ENCODE results near the gene CDC20. TPM values are rescaled to one million over a fixed set of nuclear protein-coding genes. Genes with fewer than 3 reads are reported as not detected.
A peak's percentile ranks its signal among the peaks of the same experiment; 100 is the strongest.

The CDC20 gene
- total and polyA plus RNA-seq, 8 donors = 1.8 to 31.4 (median 11.0) TPM

- no peak for DNase-seq
- H3K27me3 ChIP-seq = no peaks in the 10 kb centered on the region
- intact Hi-C loops (cut with DNase I; ENCODE audit: low total_unique reads) = no loop called here
- TF ChIP-seq POLR2A (IDR thresholded peaks at IDR 0.05) (no peak), POLR2AphosphoS5 (IDR thresholded peaks at IDR 0.05) (no peak), EP300 (IDR thresholded peaks at IDR 0.05) (no peak)
- TF ChIP-seq, protein P1, sequence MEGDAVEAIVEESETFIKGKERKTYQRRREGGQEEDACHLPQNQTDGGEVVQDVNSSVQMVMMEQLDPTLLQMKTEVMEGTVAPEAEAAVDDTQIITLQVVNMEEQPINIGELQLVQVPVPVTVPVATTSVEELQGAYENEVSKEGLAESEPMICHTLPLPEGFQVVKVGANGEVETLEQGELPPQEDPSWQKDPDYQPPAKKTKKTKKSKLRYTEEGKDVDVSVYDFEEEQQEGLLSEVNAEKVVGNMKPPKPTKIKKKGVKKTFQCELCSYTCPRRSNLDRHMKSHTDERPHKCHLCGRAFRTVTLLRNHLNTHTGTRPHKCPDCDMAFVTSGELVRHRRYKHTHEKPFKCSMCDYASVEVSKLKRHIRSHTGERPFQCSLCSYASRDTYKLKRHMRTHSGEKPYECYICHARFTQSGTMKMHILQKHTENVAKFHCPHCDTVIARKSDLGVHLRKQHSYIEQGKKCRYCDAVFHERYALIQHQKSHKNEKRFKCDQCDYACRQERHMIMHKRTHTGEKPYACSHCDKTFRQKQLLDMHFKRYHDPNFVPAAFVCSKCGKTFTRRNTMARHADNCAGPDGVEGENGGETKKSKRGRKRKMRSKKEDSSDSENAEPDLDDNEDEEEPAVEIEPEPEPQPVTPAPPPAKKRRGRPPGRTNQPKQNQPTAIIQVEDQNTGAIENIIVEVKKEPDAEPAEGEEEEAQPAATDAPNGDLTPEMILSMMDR (IDR thresholded peaks at IDR 0.05) = no peak
- H3K4me1 ChIP-seq = peaks cover 7 to 27% (median 17%) of the 10 kb centered on the region in 4 donors
- H3K9me3 ChIP-seq = no peaks in the 10 kb centered on the region
- WGBS, 5 donors = 72 to 82% (median 82%) methylated on average over 10 of the region's 10 CpGs
- H3K36me3 ChIP-seq = no peaks in the 10 kb centered on the region
- peak overlapping the region in 4 of 5 donors; percentile 3 to 51 (median 36) for H3K27ac ChIP-seq
- no peak overlapping the region for H3K4me3 ChIP-seq
Observed at GRCh38 chr1:43351421-43352350, 7.1 kb upstream of the CDC20 start.

- peaks cover 7 to 27% (median 18%) of the 10 kb centered on the region in 4 donors for H3K4me1 ChIP-seq
- TF ChIP-seq EP300 (IDR thresholded peaks at IDR 0.05) (no peak), POLR2AphosphoS5 (IDR thresholded peaks at IDR 0.05) (no peak), POLR2A (IDR thresholded peaks at IDR 0.05) (no peak)
- TF ChIP-seq, protein P1 (IDR thresholded peaks at IDR 0.05) = no peak
- intact Hi-C loops (cut with DNase I; ENCODE audit: low total_unique reads) = no loop called here
- H3K27ac ChIP-seq = peak overlapping the region in 4 of 5 donors; percentile 3 to 51 (median 36)
- no peaks in the 10 kb centered on the region for H3K27me3 ChIP-seq
- no peaks in the 10 kb centered on the region for H3K36me3 ChIP-seq
- no peaks in the 10 kb centered on the region for H3K9me3 ChIP-seq
- H3K4me3 ChIP-seq = no peak overlapping the region
- no peak for DNase-seq
- 96 to 100% (median 97%) methylated on average over 2 of the region's 2 CpGs for WGBS, 5 donors
Observed at GRCh38 chr1:43352351-43352705, 6.5 kb upstream of the CDC20 start.

DNA sequence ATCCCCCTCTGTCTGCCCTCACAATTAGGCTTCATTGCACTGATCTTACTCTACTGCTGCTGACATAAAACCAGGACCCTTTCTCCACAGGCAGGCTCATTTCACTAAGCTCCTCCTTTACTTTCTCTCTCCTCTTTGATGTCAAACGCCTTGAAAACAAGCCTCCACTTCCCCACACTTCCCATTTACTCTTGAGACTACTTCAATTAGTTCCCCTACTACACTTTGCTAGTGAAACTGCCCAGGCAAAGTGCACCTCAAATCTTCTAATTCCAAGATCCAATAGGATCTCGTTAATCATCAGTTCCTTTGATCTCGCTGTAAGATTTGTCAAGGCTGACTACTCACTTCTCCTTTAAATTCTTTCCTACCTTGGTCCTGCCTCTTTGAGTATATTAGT is 5.9 kb upstream of the CDC20 start:
- DNase-seq = no peak
- TF ChIP-seq EP300 (IDR thresholded peaks at IDR 0.05) = no peak
- TF ChIP-seq, protein P1 (IDR thresholded peaks at IDR 0.05) = no peak
- TF ChIP-seq POLR2A (IDR thresholded peaks at IDR 0.05) = no peak
- H3K27ac ChIP-seq = no peak overlapping the region
- peaks cover 7 to 31% (median 22%) of the 10 kb centered on the region in 4 donors for H3K4me1 ChIP-seq
- intact Hi-C loops (cut with DNase I; ENCODE audit: low total_unique reads) = no loop called here
- WGBS, 5 donors = 55 to 78% (median 66%) methylated on average over 3 of the region's 3 CpGs
- no peaks in the 10 kb centered on the region for H3K36me3 ChIP-seq
- no peaks in the 10 kb centered on the region for H3K9me3 ChIP-seq
- H3K4me3 ChIP-seq = no peak overlapping the region
- H3K27me3 ChIP-seq = no peaks in the 10 kb centered on the region

DNA sequence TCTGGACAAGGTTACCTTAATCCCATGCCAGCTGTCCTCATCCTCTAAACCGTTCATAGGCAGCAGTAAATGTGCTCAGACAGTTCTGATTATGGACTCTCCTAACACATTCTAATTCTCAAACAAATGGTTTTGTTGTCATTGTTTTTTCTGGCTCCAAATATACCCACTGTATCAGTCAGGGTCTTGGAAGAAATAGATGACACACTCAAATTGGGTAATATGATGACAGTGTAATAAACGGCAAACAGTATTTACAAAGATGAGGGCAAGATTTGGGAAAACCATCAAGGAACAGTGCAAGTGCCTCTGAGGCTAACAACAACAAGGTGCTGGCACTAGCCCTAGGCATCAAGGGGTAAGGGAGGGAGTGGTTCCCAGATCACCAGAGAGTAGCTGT is 4.3 kb upstream of the CDC20 start:
- H3K27ac ChIP-seq = no peak overlapping the region
- H3K4me1 ChIP-seq = peaks cover 11 to 29% (median 23%) of the 10 kb centered on the region in 4 donors
- H3K4me3 ChIP-seq = no peak overlapping the region
- no peaks in the 10 kb centered on the region for H3K27me3 ChIP-seq
- 78 to 86% (median 84%) methylated on average over 2 of the region's 2 CpGs for WGBS, 5 donors
- H3K36me3 ChIP-seq = no peaks in the 10 kb centered on the region
- no peaks in the 10 kb centered on the region for H3K9me3 ChIP-seq
- DNase-seq = no peak
- intact Hi-C loops (cut with DNase I; ENCODE audit: low total_unique reads) = no loop called here
- TF ChIP-seq POLR2AphosphoS5 (IDR thresholded peaks at IDR 0.05) (no peak), POLR2A (IDR thresholded peaks at IDR 0.05) (no peak), EP300 (IDR thresholded peaks at IDR 0.05) (no peak)
- TF ChIP-seq, protein P1 (IDR thresholded peaks at IDR 0.05) = no peak

All from stomach (tissue), 9 donors.